Loucy (cell line): ENCODE data around the gene TOM1L2.

Experiments used
- H2AFZ ChIP-seq: fragments of 200-600 bp; sonication (generic); 2 replicates; pipeline ENCODE4 v1.6.0; 2016; ENCODE audit warnings: antibody characterized with exemption, mild to moderate bottlenecking, low read length, moderate library complexity
- H3F3A ChIP-seq: fragments of 200-600 bp; 2 replicates; pipeline ENCODE4 v1.6.0; 2016; ENCODE audit warnings: antibody characterized with exemption, low read depth, mild to moderate bottlenecking
- H3K27me3 ChIP-seq: fragments of 200-600 bp; sonication (generic); 2 replicates; pipeline ENCODE4 v1.6.1; 2014; ENCODE audit warnings: low read length, mild to moderate bottlenecking; ENCODE audit not compliant: insufficient read depth, poor library complexity, severe bottlenecking
- H3K36me3 ChIP-seq: fragments of 200-600 bp; sonication (generic); 2 replicates; pipeline ENCODE4 v1.6.1; 2016; ENCODE audit warnings: low read length; ENCODE audit not compliant: insufficient read depth
- H3K4me1 ChIP-seq: fragments of 200-600 bp; sonication (generic); 2 replicates; pipeline ENCODE4 v1.5.1; 2014; ENCODE audit warnings: low read length, mild to moderate bottlenecking; ENCODE audit not compliant: insufficient read depth, poor library complexity, severe bottlenecking
- H3K4me2 ChIP-seq: fragments of 200-600 bp; sonication (generic); 2 replicates; pipeline ENCODE4 v1.6.0; 2014; ENCODE audit warnings: antibody characterized with exemption, low read length, low read depth, mild to moderate bottlenecking; ENCODE audit not compliant: poor library complexity, severe bottlenecking
- H3K4me3 ChIP-seq: fragments of 200-600 bp; sonication (generic); 2 replicates; pipeline ENCODE4 v1.5.1; 2014; ENCODE audit warnings: low read length, mild to moderate bottlenecking, mixed read lengths; ENCODE audit not compliant: poor library complexity, severe bottlenecking
- H3K79me2 ChIP-seq: fragments of 200-600 bp; sonication (generic); 2 replicates; pipeline ENCODE4 v1.6.1; 2014; ENCODE audit warnings: low read length; ENCODE audit not compliant: insufficient read depth
- H3K9ac ChIP-seq: fragments of 200-600 bp; sonication (generic); 2 replicates; pipeline ENCODE4 v1.6.0; 2014; ENCODE audit warnings: mild to moderate bottlenecking, low read depth, low read length, moderate library complexity; ENCODE audit not compliant: poor library complexity, severe bottlenecking
- H3K9me2 ChIP-seq: fragments of 200-600 bp; sonication (generic); replicated peaks from 2 replicates; pipeline ENCODE4 v1.6.1; 2016; ENCODE audit warnings: low read depth, low read length, mixed read lengths
- H3K9me3 ChIP-seq: fragments of 200-600 bp; sonication (generic); 2 replicates; pipeline ENCODE4 v1.6.1; 2014; ENCODE audit warnings: mild to moderate bottlenecking, antibody characterized with exemption, low read length, low read depth; ENCODE audit not compliant: insufficient read depth
- H4K20me1 ChIP-seq: fragments of 200-600 bp; sonication (generic); 2 replicates; pipeline ENCODE4 v1.6.0; 2014; ENCODE audit warnings: antibody characterized with exemption, low read length, mild to moderate bottlenecking; ENCODE audit not compliant: insufficient read depth, poor library complexity, severe bottlenecking
- CTCF ChIP-seq: fragments of 200-600 bp; sonication (generic); conservative IDR thresholded peaks from 2 replicates; pipeline ENCODE4 v1.5.1; 2014; ENCODE audit warnings: mild to moderate bottlenecking, antibody characterized with exemption, low read length
- EZH2phosphoT487 ChIP-seq: fragments of 200-600 bp; IDR thresholded peaks from 2 replicates; pipeline ENCODE4 v1.6.1; 2018; ENCODE audit warnings: antibody characterized with exemption, mild to moderate bottlenecking, moderate library complexity, borderline replicate concordance

TOM1L2 gene

GRCh38 chr17:17931159-17931558 is 41.0 kb downstream of the TOM1L2 start:
- Histone ChIP-seq H3F3A (no peaks in the 10 kb centered on the region), H3K4me3 (no peak overlapping the region), H3K4me1 (peaks cover 34% of the 10 kb centered on the region), H2AFZ (no peak overlapping the region), H3K79me2 (no peaks in the 10 kb centered on the region; the same call in 1 of the 2 replicates), H3K4me2 (no peak overlapping the region), H3K36me3 (no peaks in the 10 kb centered on the region), H4K20me1 (no peaks in the 10 kb centered on the region), H3K27me3 (no peaks in the 10 kb centered on the region), H3K9me3 (no peaks in the 10 kb centered on the region), H3K9ac (no peak overlapping the region), H3K9me2 (no peaks in the 10 kb centered on the region)
- no peak for TF ChIP-seq CTCF

GRCh38 chr17:17930674-17931073 is 41.5 kb downstream of the TOM1L2 start:
- H3K27me3 ChIP-seq = no peaks in the 10 kb centered on the region
- H3K9ac ChIP-seq = no peak overlapping the region
- H3K4me2 ChIP-seq = no peak overlapping the region
- H3F3A ChIP-seq = no peaks in the 10 kb centered on the region
- H3K79me2 ChIP-seq = no peaks in the 10 kb centered on the region; the same call in 1 of the 2 replicates
- no peaks in the 10 kb centered on the region for H3K9me3 ChIP-seq
- no peak overlapping the region for H2AFZ ChIP-seq
- no peaks in the 10 kb centered on the region for H4K20me1 ChIP-seq
- H3K4me3 ChIP-seq = no peak overlapping the region
- H3K36me3 ChIP-seq = no peaks in the 10 kb centered on the region
- TF ChIP-seq CTCF (no peak), EZH2phosphoT487 (no peak)
- no peaks in the 10 kb centered on the region for H3K9me2 ChIP-seq
- H3K4me1 ChIP-seq = peaks cover 30% of the 10 kb centered on the region

- TF ChIP-seq EZH2phosphoT487 (no peak), CTCF (no peak)
- Histone ChIP-seq H3K79me2 (no peaks in the 10 kb centered on the region; the same call in 1 of the 2 replicates), H3K36me3 (no peaks in the 10 kb centered on the region), H3K9ac (no peak overlapping the region), H3K27me3 (no peaks in the 10 kb centered on the region), H2AFZ (no peak overlapping the region), H3F3A (no peaks in the 10 kb centered on the region), H3K9me2 (no peaks in the 10 kb centered on the region), H3K4me1 (peaks cover 21% of the 10 kb centered on the region), H3K9me3 (no peaks in the 10 kb centered on the region), H4K20me1 (no peaks in the 10 kb centered on the region), H3K4me3 (no peak overlapping the region), H3K4me2 (no peak overlapping the region)
Observed at GRCh38 chr17:17929655-17930380, 42.4 kb downstream of the TOM1L2 start.
